Lung (tissue), 13 donors: ENCODE data around the gene AMER1. TPM values are rescaled to one million over a fixed set of nuclear protein-coding genes. Genes with fewer than 3 reads are reported as not detected.

ENCODE experiments used
- ATAC-seq: fragments of 200-7000 bp; cut with Tn5 transposase; one replicate; pipeline ENCODE4 v1.9.1; 2020; ENCODE audit warnings: moderate number of reproducible peaks; ENCODE audit not compliant: insufficient read depth, low FRiP score
- DNase-seq, 3 donors: peaks; one replicate each; pipeline ENCODE4 v3.0.0-alpha.2; 2013 to 2017
- H3K27ac ChIP-seq, 2 donors: one replicate each; pipeline ENCODE4 v1.5.1; 2013; ENCODE audit warnings: mild to moderate bottlenecking in 2 of 2, moderate library complexity in 2 of 2, control low read depth in 1 of 2, inconsistent platforms in 1 of 2, low read depth in 1 of 2, low read length in 1 of 2
- H3K27me3 ChIP-seq, 3 donors: one replicate each; pipeline ENCODE4 v1.5.1; 2013; ENCODE audit warnings: low read length in 2 of 3; ENCODE audit not compliant: control insufficient read depth in 3 of 3, insufficient read depth in 3 of 3
- H3K36me3 ChIP-seq, 4 donors: one replicate each; pipeline ENCODE4 v1.5.1; 2013; ENCODE audit warnings: low read length in 4 of 4, mild to moderate bottlenecking in 1 of 4, moderate library complexity in 1 of 4; ENCODE audit not compliant: control insufficient read depth in 4 of 4, insufficient read depth in 4 of 4
- H3K4me1 ChIP-seq, 5 donors: one replicate each; pipeline ENCODE4 v1.5.1; 2013; ENCODE audit warnings: low read length in 5 of 5, mild to moderate bottlenecking in 2 of 5, moderate library complexity in 1 of 5; ENCODE audit not compliant: control insufficient read depth in 5 of 5, insufficient read depth in 5 of 5
- H3K4me3 ChIP-seq: one replicate; pipeline ENCODE4 v1.5.1; 2013; ENCODE audit warnings: mild to moderate bottlenecking, control low read depth, moderate library complexity
- H3K9ac ChIP-seq, 2 donors: one replicate each; pipeline ENCODE4 v1.5.1; 2013; ENCODE audit warnings: low read length in 2 of 2, control low read depth in 1 of 2; ENCODE audit not compliant: insufficient read depth in 1 of 2
- H3K9me3 ChIP-seq, 4 donors: one replicate each; pipeline ENCODE4 v1.5.1; 2013; ENCODE audit warnings: low read length in 3 of 4, mild to moderate bottlenecking in 1 of 4, moderate library complexity in 1 of 4; ENCODE audit not compliant: control insufficient read depth in 4 of 4, insufficient read depth in 3 of 4
- CTCF ChIP-seq: IDR thresholded peaks from 2 replicates; pipeline ENCODE4 v1.5.1; 2012; ENCODE audit warnings: mild to moderate bottlenecking; ENCODE audit errors: control extremely low read depth, extremely low read depth
- WGBS, 2 donors: extraction: QIAGEN DNeasy Blood & Tissue Kit; methylation state at CpG; one replicate each; pipeline ENCODE4 v1.1.7; 2013; 5-methylcytosine and 5-hydroxymethylcytosine counted together
- polyA plus RNA-seq, 2 donors: library from polyadenylated mRNA; stranded (reverse); fragments of 200-250 nt; gene quantifications; one replicate each; pipeline ENCODE4 v1.2.1, GENCODE V29; 2013
- small RNA-seq: library from RNA; depleted of rRNA; stranded (forward); fragments of <200 nt; gene quantifications from one replicate; pipeline ENCODE3, GENCODE V24; 2014; ENCODE audit warnings: low replicate concordance
- total RNA-seq, 2 donors: library from RNA; depleted of rRNA in 1 of 2; stranded (reverse); fragments of >200 nt in 1 of 2; gene quantifications; one replicate each; pipeline ENCODE4 v1.2.1, GENCODE V29; 2014 to 2021
- donor health status: control.
- donor health status: control.
- donor health status: Bipolar disorder and iron deficiency.
- donor health status: healthy.
- donor health status: DM: yes; HTN: yes; CAD: no.

AMER1 gene
- total and polyA plus RNA-seq, 4 donors: 0.94 to 4.2 (median 2.6) TPM

GRCh38 chrX:64151911-64152310 is 53.6 kb downstream of the AMER1 start:
- DNase-seq (no peak), ATAC-seq (no peak)
- H3K27me3 ChIP-seq: no peaks in the 10 kb centered on the region
- peaks cover 0 to 7% (median 0%) of the 10 kb centered on the region in 4 donors for H3K9me3 ChIP-seq
- no peak for TF ChIP-seq CTCF
- H3K36me3 ChIP-seq: no peaks in the 10 kb centered on the region
- no peak overlapping the region for H3K4me3 ChIP-seq
- H3K27ac ChIP-seq: no peak overlapping the region
- peaks cover 0 to 4% (median 0%) of the 10 kb centered on the region in 5 donors for H3K4me1 ChIP-seq
- H3K9ac ChIP-seq: no peak overlapping the region

- no peaks in the 10 kb centered on the region for H3K36me3 ChIP-seq
- ATAC-seq (no peak), DNase-seq (no peak)
- TF ChIP-seq CTCF: no peak
- no peak overlapping the region for H3K9ac ChIP-seq
- peaks cover 0 to 8% (median 0%) of the 10 kb centered on the region in 4 donors for H3K9me3 ChIP-seq
- peaks cover 0 to 4% (median 0%) of the 10 kb centered on the region in 5 donors for H3K4me1 ChIP-seq
- H3K4me3 ChIP-seq: no peak overlapping the region
- H3K27ac ChIP-seq: no peak overlapping the region
- H3K27me3 ChIP-seq: no peaks in the 10 kb centered on the region
- 47 to 75% methylated on average over 2 of the region's 2 CpGs for WGBS, 2 donors
Measured at GRCh38 chrX:64150775-64151174, 54.7 kb downstream of the AMER1 start.

Small RNA genes lying within 50 kb of the gene (small RNA-seq; reads per million reads assigned to genes)
- gene RN7SL799P: not detected

Other genes starting within 250 kb of the AMER1 start
- gene ASB12, start 24.9 kb upstream of the AMER1 start, total RNA-seq: under 1 TPM in 1 of 2 donors, not detected in 1; 0.46 TPM
- gene ASB12, start 24.9 kb upstream of the AMER1 start, polyA plus RNA-seq: under 1 TPM; 0.11 to 0.16 TPM
- gene MTMR8, start 189.7 kb upstream of the AMER1 start, total RNA-seq: 1 to 10 TPM; 4.8 to 5.8 TPM
- under 1 TPM; 0.53 to 0.61 TPM for gene MTMR8, start 189.7 kb upstream of the AMER1 start, polyA plus RNA-seq